Activated CD4-positive, alpha-beta memory T cell treated with anti-CD3 and anti-CD28 coated beads for 36 hours (primary cell): Measurements from ENCODE around the gene MRPL14. TPM values are rescaled to one million over a fixed set of nuclear protein-coding genes. Genes with fewer than 3 reads are reported as not detected.

Source experiments
- CTCF ChIA-PET: fragments of 350-600 bp; sonication (Branson Sonifier 250); formaldehyde crosslinking; loops from one replicate; lab custom pipeline; 2021; ENCODE audit warnings: antibody characterized with exemption, inconsistent platforms; lab: Charles Lee
- POLR2A ChIA-PET: fragments of 350-600 bp; sonication (Branson Sonifier 250); formaldehyde crosslinking; loops from one replicate; lab custom pipeline; 2021; ENCODE audit warnings: antibody characterized with exemption; lab: Charles Lee
- DNase-seq: peaks from one replicate; pipeline ENCODE4 v3.0.0-alpha.2; 2020
- H3K27ac Mint-ChIP-seq: one replicate; pipeline ENCODE4 v1.8.0; 2021; ENCODE audit warnings: mixed read lengths
- H3K27me3 Mint-ChIP-seq: one replicate; pipeline ENCODE4 v1.8.0; 2021; ENCODE audit warnings: mixed read lengths
- H3K36me3 Mint-ChIP-seq: one replicate; pipeline ENCODE4 v1.8.0; 2021; ENCODE audit warnings: mixed read lengths
- H3K4me1 Mint-ChIP-seq: one replicate; pipeline ENCODE4 v1.8.0; 2021; ENCODE audit warnings: low read depth, mixed read lengths
- H3K4me3 Mint-ChIP-seq: one replicate; pipeline ENCODE4 v1.8.0; 2021; ENCODE audit warnings: mild to moderate bottlenecking, mixed read lengths
- H3K9me3 Mint-ChIP-seq: one replicate; pipeline ENCODE4 v1.8.0; 2021; ENCODE audit warnings: mixed read lengths
- intact Hi-C: fragments of 100-400 bp; cut with micrococcal nuclease; formaldehyde crosslinking; loops from one replicate; pipeline ENCODE4 v1.15.1; 2023
- total RNA-seq, 2 experiments: library from RNA; stranded (reverse); gene quantifications; one replicate each; pipeline ENCODE4 v1.2.3, GENCODE V29; 2021

Gene MRPL14
- total RNA-seq, 2 experiments from 2014 or later = 49.5 to 50.1 TPM

- Mint-ChIP-seq H3K27ac (no peak overlapping the region), H3K4me3 (no peak overlapping the region), H3K9me3 (no peaks in the 10 kb centered on the region), H3K36me3 (no peaks in the 10 kb centered on the region), H3K27me3 (no peaks in the 10 kb centered on the region), H3K4me1 (no peaks in the 10 kb centered on the region)
- no peak for DNase-seq
- intact Hi-C loops = no loop called here
- POLR2A ChIA-PET = interaction anchor here (1.0 kb wide), 1 partner anchor 315 kb away, joined by 3 read pairs; the partner anchor contains the start of gene VEGFA
- CTCF ChIA-PET = interaction anchor here (0.6 to 2.0 kb wide), 7 partner anchors 11 to 620 kb away, joined by 3 to 11 read pairs (median 7); partner anchors contain the start of gene VEGFA
These were observed 42.0 kb downstream of the MRPL14 start for GRCh38 chr6:44085219-44085618.

- H3K27ac Mint-ChIP-seq = no peak overlapping the region
These were observed 42.8 kb downstream of the MRPL14 start for GRCh38 chr6:44084231-44085014.

GRCh38 chr6:44082872-44083321 lies 44.4 kb downstream of the MRPL14 start:
- intact Hi-C loops = no loop called here
- H3K4me1 Mint-ChIP-seq = no peaks in the 10 kb centered on the region
- POLR2A ChIA-PET = no interaction called here
- no peak overlapping the region for H3K27ac Mint-ChIP-seq
- H3K27me3 Mint-ChIP-seq = peaks cover 3% of the 10 kb centered on the region
- CTCF ChIA-PET = interaction anchor here (0.5 to 1.5 kb wide), 4 partner anchors 8 to 475 kb away, joined by 3 read pairs; no protein-coding TSS in a partner anchor
- H3K9me3 Mint-ChIP-seq = no peaks in the 10 kb centered on the region
- no peak for DNase-seq
- H3K36me3 Mint-ChIP-seq = no peaks in the 10 kb centered on the region
- no peak overlapping the region for H3K4me3 Mint-ChIP-seq

More at GRCh38 chr6:44084231-44085014, 42.8 kb downstream of the MRPL14 start:
- H3K9me3 Mint-ChIP-seq = no peaks in the 10 kb centered on the region
- ChIA-PET POLR2A (no interaction called here), CTCF (interaction anchor here (1.1 to 2.0 kb wide), 4 partner anchors 10 to 315 kb away, joined by 3 to 11 read pairs (median 8); partner anchors contain the start of gene VEGFA)
- DNase-seq = no peak
- H3K27me3 Mint-ChIP-seq = no peaks in the 10 kb centered on the region
- H3K4me1 Mint-ChIP-seq = no peaks in the 10 kb centered on the region
- no peak overlapping the region for H3K4me3 Mint-ChIP-seq
- H3K36me3 Mint-ChIP-seq = no peaks in the 10 kb centered on the region
- intact Hi-C loops = no loop called here

- Mint-ChIP-seq H3K36me3 (no peaks in the 10 kb centered on the region), H3K9me3 (no peaks in the 10 kb centered on the region), H3K4me1 (no peaks in the 10 kb centered on the region), H3K4me3 (no peak overlapping the region), H3K27me3 (peaks cover 5% of the 10 kb centered on the region), H3K27ac (no peak overlapping the region)
- POLR2A ChIA-PET = interaction anchor here (0.6 kb wide), 1 partner anchor 33 kb away, joined by 4 read pairs; no protein-coding TSS in a partner anchor
- intact Hi-C loops = no loop called here
- DNase-seq = no peak
- CTCF ChIA-PET = interaction anchor here (4.1 to 11.1 kb wide), 3 partner anchors 308 to 359 kb away, joined by 38 to 172 read pairs (median 55); partner anchors contain the start of gene VEGFA
These were observed 45.5 kb downstream of the MRPL14 start for GRCh38 chr6:44081753-44082152.

GRCh38 chr6:44080561-44081521 lies 46.4 kb downstream of the MRPL14 start:
- DNase-seq = no peak
- intact Hi-C loops = no loop called here
- Mint-ChIP-seq H3K27ac (no peak overlapping the region), H3K36me3 (no peaks in the 10 kb centered on the region), H3K9me3 (no peaks in the 10 kb centered on the region), H3K4me1 (no peaks in the 10 kb centered on the region), H3K27me3 (peaks cover 7% of the 10 kb centered on the region), H3K4me3 (no peak overlapping the region)
- ChIA-PET CTCF (interaction anchor here (0.6 to 11.1 kb wide), 7 partner anchors 15 to 473 kb away, joined by 3 to 172 read pairs (median 15); partner anchors contain the start of gene VEGFA), POLR2A (no interaction called here)

GRCh38 chr6:44079672-44080071 lies 47.6 kb downstream of the MRPL14 start:
- Mint-ChIP-seq H3K27me3 (peaks cover 7% of the 10 kb centered on the region), H3K27ac (no peak overlapping the region), H3K4me3 (no peak overlapping the region), H3K9me3 (no peaks in the 10 kb centered on the region), H3K4me1 (peaks cover under 1% of the 10 kb centered on the region), H3K36me3 (no peaks in the 10 kb centered on the region)
- intact Hi-C loops = loop anchor here (1.0 to 10.0 kb wide), 4 partner anchors 310 to 475 kb away; no protein-coding TSS in a partner anchor
- CTCF ChIA-PET = interaction anchor here (0.7 to 11.1 kb wide), 29 partner anchors 10 to 519 kb away, joined by 3 to 172 read pairs (median 5); partner anchors contain the start of genes MRPS18A, RSPH9 and VEGFA
- DNase-seq = no peak
- POLR2A ChIA-PET = interaction anchor here (2.0 kb wide), 1 partner anchor 310 kb away, joined by 6 read pairs; the partner anchor contains the start of gene VEGFA

- peaks cover 9% of the 10 kb centered on the region for H3K27me3 Mint-ChIP-seq
- POLR2A ChIA-PET = interaction anchor here (2.0 kb wide), 1 partner anchor 309 kb away, joined by 6 read pairs; the partner anchor contains the start of gene VEGFA
- intact Hi-C loops = loop anchor here (1.0 to 10.0 kb wide), 4 partner anchors 310 to 474 kb away; no protein-coding TSS in a partner anchor
- H3K9me3 Mint-ChIP-seq = no peaks in the 10 kb centered on the region
- H3K4me3 Mint-ChIP-seq = no peak overlapping the region
- DNase-seq = peak; percentile 80
- H3K36me3 Mint-ChIP-seq = no peaks in the 10 kb centered on the region
- CTCF ChIA-PET = interaction anchor here (0.5 to 11.1 kb wide), 40 partner anchors 8 to 518 kb away, joined by 3 to 172 read pairs (median 4); partner anchors contain the start of genes MRPS18A, RSPH9 and VEGFA
- no peak overlapping the region for H3K27ac Mint-ChIP-seq
- peaks cover 7% of the 10 kb centered on the region for H3K4me1 Mint-ChIP-seq
These were observed 48.2 kb downstream of the MRPL14 start for GRCh38 chr6:44078827-44079671.

- intact Hi-C loops = loop anchor here (10.0 kb wide), 1 partner anchor 474 kb away; no protein-coding TSS in a partner anchor
- DNase-seq = no peak
- Mint-ChIP-seq H3K4me3 (no peak overlapping the region), H3K9me3 (no peaks in the 10 kb centered on the region), H3K27me3 (peaks cover 9% of the 10 kb centered on the region), H3K27ac (no peak overlapping the region), H3K4me1 (peaks cover 12% of the 10 kb centered on the region), H3K36me3 (no peaks in the 10 kb centered on the region)
- ChIA-PET CTCF (interaction anchor here (0.5 to 11.1 kb wide), 36 partner anchors 7 to 473 kb away, joined by 3 to 172 read pairs (median 4); partner anchors contain the start of genes MRPS18A, RSPH9 and VEGFA), POLR2A (interaction anchor here (2.0 kb wide), 1 partner anchor 309 kb away, joined by 6 read pairs; the partner anchor contains the start of gene VEGFA)
These were observed 48.9 kb downstream of the MRPL14 start for GRCh38 chr6:44078219-44078826.

- H3K36me3 Mint-ChIP-seq = no peaks in the 10 kb centered on the region
- no peak overlapping the region for H3K27ac Mint-ChIP-seq
- CTCF ChIA-PET = interaction anchor here (2.5 to 11.1 kb wide), 4 partner anchors 304 to 410 kb away, joined by 9 to 172 read pairs (median 43); partner anchors contain the start of gene VEGFA
- POLR2A ChIA-PET = no interaction called here
- H3K27me3 Mint-ChIP-seq = peaks cover 9% of the 10 kb centered on the region
- peaks cover 15% of the 10 kb centered on the region for H3K4me1 Mint-ChIP-seq
- no peaks in the 10 kb centered on the region for H3K9me3 Mint-ChIP-seq
- no peak for DNase-seq
- H3K4me3 Mint-ChIP-seq = no peak overlapping the region
- intact Hi-C loops = loop anchor here (10.0 kb wide), 1 partner anchor 473 kb away; no protein-coding TSS in a partner anchor
These were observed 49.9 kb downstream of the MRPL14 start for GRCh38 chr6:44077214-44077946.
